ENCODE measurements around the gene TNFRSF13B. TPM values are rescaled to one million over a fixed set of nuclear protein-coding genes. Genes with fewer than 3 reads are reported as not detected.
"Not testable (repeated sequence)": the region's sequence is repeated elsewhere in the genome, so short reads cannot be mapped to it uniquely, and the experiment has no call there.

The TNFRSF13B gene
- total RNA-seq, 2 donors from 2014 or later = not detected

- no peaks in the 10 kb centered on the region for H3K27me3 ChIP-seq (replicated peaks; ENCODE audit: insufficient read depth)
- no peak for TF ChIP-seq CTCF (IDR thresholded peaks at IDR 0.05)
Measured at GRCh38 chr17:16908273-16908672, 63.6 kb downstream of the TNFRSF13B start.

GRCh38 chr17:16906680-16907079 lies 65.2 kb downstream of the TNFRSF13B start:
- Histone ChIP-seq H3K9me3 (no peaks in the 10 kb centered on the region), H3K27ac (no peak overlapping the region), H3K4me1 (ENCODE audit: control insufficient read depth in 1 of 2, low read depth in 2 of 2) (no peaks in the 10 kb centered on the region), H3K4me3 (no peak overlapping the region), H3K36me3 (no peaks in the 10 kb centered on the region), H3K27me3 (replicated peaks; ENCODE audit: insufficient read depth) (no peaks in the 10 kb centered on the region)
- DNase-seq (ENCODE audit: low spot score) = no peak
- no peak for ATAC-seq (ENCODE audit: insufficient number of reproducible peaks, low FRiP score, low read depth)
- TF ChIP-seq CTCF (IDR thresholded peaks at IDR 0.05) = no peak

More at GRCh38 chr17:16908273-16908672, 63.6 kb downstream of the TNFRSF13B start:
- no peaks in the 10 kb centered on the region for H3K9me3 ChIP-seq
- H3K4me1 ChIP-seq (ENCODE audit: control insufficient read depth in 1 of 2, low read depth in 2 of 2) = no peaks in the 10 kb centered on the region
- H3K27ac ChIP-seq = no peak overlapping the region
- no peaks in the 10 kb centered on the region for H3K36me3 ChIP-seq
- ATAC-seq (ENCODE audit: insufficient number of reproducible peaks, low FRiP score, low read depth) = no peak
- H3K4me3 ChIP-seq = no peak overlapping the region
- no peak for DNase-seq (ENCODE audit: low spot score)

GRCh38 chr17:16905593-16906191 lies 66.2 kb downstream of the TNFRSF13B start:
- Histone ChIP-seq H3K4me1 (ENCODE audit: control insufficient read depth in 1 of 2, low read depth in 2 of 2) (no peaks in the 10 kb centered on the region), H3K9me3 (no peaks in the 10 kb centered on the region), H3K27me3 (replicated peaks; ENCODE audit: insufficient read depth) (no peaks in the 10 kb centered on the region), H3K4me3 (no peak overlapping the region), H3K36me3 (no peaks in the 10 kb centered on the region), H3K27ac (no peak overlapping the region)
- TF ChIP-seq CTCF (IDR thresholded peaks at IDR 0.05) = no peak
- DNase-seq (ENCODE audit: low spot score) (no peak), ATAC-seq (ENCODE audit: insufficient number of reproducible peaks, low FRiP score, low read depth) (no peak)

- H3K36me3 ChIP-seq; H3K4me1 ChIP-seq (ENCODE audit: control insufficient read depth in 1 of 2, low read depth in 2 of 2); H3K9me3 ChIP-seq; ATAC-seq (ENCODE audit: insufficient number of reproducible peaks, low FRiP score, low read depth); H3K27me3 ChIP-seq (replicated peaks; ENCODE audit: insufficient read depth); DNase-seq (ENCODE audit: low spot score); H3K27ac ChIP-seq; H3K4me3 ChIP-seq: not testable (repeated sequence)
Measured at GRCh38 chr17:16903070-16903469, 68.8 kb downstream of the TNFRSF13B start.

GRCh38 chr17:16900288-16900882 lies 71.5 kb downstream of the TNFRSF13B start:
- ATAC-seq (ENCODE audit: insufficient number of reproducible peaks, low FRiP score, low read depth) (no peak), DNase-seq (ENCODE audit: low spot score) (no peak)
- H3K27ac ChIP-seq = no peak overlapping the region
- H3K27me3 ChIP-seq (replicated peaks; ENCODE audit: insufficient read depth) = no peaks in the 10 kb centered on the region
- no peak for TF ChIP-seq CTCF (IDR thresholded peaks at IDR 0.05)
- no peaks in the 10 kb centered on the region for H3K4me1 ChIP-seq (ENCODE audit: control insufficient read depth in 1 of 2, low read depth in 2 of 2)
- H3K36me3 ChIP-seq = no peaks in the 10 kb centered on the region
- no peaks in the 10 kb centered on the region for H3K9me3 ChIP-seq
- no peak overlapping the region for H3K4me3 ChIP-seq

- DNase-seq (ENCODE audit: low spot score); ATAC-seq (ENCODE audit: insufficient number of reproducible peaks, low FRiP score, low read depth); H3K27ac ChIP-seq; H3K4me1 ChIP-seq (ENCODE audit: control insufficient read depth in 1 of 2, low read depth in 2 of 2); H3K9me3 ChIP-seq; H3K36me3 ChIP-seq; H3K27me3 ChIP-seq (replicated peaks; ENCODE audit: insufficient read depth); H3K4me3 ChIP-seq: not testable (repeated sequence)
Measured at GRCh38 chr17:16897211-16897896, 74.6 kb downstream of the TNFRSF13B start.

- not testable (repeated sequence) for H3K9me3 ChIP-seq; H3K4me3 ChIP-seq; H3K27ac ChIP-seq; H3K4me1 ChIP-seq (ENCODE audit: control insufficient read depth in 1 of 2, low read depth in 2 of 2); DNase-seq (ENCODE audit: low spot score); H3K27me3 ChIP-seq (replicated peaks; ENCODE audit: insufficient read depth); H3K36me3 ChIP-seq; ATAC-seq (ENCODE audit: insufficient number of reproducible peaks, low FRiP score, low read depth)
Measured at GRCh38 chr17:16896235-16896634, 75.7 kb downstream of the TNFRSF13B start.

- H3K27ac ChIP-seq; H3K27me3 ChIP-seq (replicated peaks; ENCODE audit: insufficient read depth); H3K4me3 ChIP-seq; H3K36me3 ChIP-seq; H3K9me3 ChIP-seq; H3K4me1 ChIP-seq (ENCODE audit: control insufficient read depth in 1 of 2, low read depth in 2 of 2); ATAC-seq (ENCODE audit: insufficient number of reproducible peaks, low FRiP score, low read depth); DNase-seq (ENCODE audit: low spot score): not testable (repeated sequence)
Measured at GRCh38 chr17:16893527-16893926, 78.4 kb downstream of the TNFRSF13B start.
